Raji (cell line): ENCODE data around the gene MAP2K5.

Experiments used
- POLR2A ChIP-seq: IDR thresholded peaks from 2 replicates; pipeline ENCODE4 v1.6.1; 2011; ENCODE audit warnings: low read depth, low read length, control low read depth; ENCODE audit not compliant: insufficient read depth

MAP2K5 gene

DNA sequence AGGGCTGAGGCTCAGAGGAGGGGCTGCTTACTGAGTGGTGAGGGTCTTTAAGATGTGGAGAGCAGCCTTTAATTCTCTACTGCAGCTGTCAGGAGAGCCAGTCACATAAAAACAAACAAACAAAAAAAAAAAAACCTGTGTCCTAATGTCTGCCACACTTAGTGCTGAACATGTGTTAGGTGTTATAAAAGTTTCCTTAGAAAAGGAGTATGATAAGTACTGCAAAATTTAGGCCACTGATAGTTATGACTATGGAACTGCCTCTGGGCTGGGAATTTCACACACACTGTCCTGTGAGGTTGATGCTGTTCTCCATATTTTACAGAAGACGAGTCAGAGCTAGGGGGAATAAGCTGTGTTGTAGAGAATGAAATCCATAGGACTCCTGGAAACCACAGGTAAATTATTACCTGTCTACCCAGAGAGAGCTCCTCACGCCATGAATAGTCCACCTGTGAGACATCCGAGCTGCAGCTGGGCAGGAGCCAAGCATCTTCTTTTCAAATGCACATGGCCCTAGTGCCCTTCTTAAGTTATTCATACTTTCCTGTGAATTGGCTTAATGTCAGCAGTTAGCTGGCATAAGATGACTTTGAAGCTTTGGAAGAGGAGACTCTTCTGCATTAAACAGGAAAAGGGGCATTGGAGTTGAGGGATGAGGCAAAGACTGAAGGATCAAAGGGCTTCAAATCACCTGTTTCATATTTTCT, 248.3 kb downstream of the MAP2K5 start:
- TF ChIP-seq POLR2A = no peak

DNA sequence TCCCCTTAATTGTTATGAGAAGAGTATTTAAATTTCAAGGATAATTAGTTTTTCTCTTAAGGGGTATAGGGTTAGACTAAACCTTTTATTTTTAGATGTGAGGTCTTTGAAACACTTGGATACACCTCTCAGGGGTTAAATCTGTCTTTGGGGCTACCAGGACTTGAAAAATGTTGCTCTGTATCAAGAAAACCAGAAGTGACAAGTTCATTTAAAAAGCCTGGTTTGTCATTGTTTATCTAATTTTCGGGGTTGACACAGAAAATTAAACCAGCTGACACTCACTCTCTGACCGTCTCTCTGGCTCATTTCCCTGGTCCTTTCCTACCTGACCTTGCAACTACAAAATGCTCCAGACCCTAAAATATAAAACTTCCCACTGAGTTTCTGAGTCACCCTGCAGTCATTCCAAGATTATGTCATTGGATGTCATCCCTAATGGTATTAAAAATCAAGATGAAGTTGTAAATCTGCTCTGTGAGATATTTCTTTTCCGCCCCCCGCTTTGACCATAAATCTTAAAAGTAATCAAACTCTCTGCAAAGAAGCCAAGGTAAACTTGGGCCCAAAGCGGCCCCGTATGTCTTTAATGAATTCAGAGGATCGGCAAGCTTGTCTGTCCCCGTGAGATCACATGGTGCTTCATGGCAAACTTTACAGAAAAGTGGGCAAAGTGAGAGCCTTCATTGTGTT, 249.9 kb downstream of the MAP2K5 start:
- no peak for TF ChIP-seq POLR2A

DNA sequence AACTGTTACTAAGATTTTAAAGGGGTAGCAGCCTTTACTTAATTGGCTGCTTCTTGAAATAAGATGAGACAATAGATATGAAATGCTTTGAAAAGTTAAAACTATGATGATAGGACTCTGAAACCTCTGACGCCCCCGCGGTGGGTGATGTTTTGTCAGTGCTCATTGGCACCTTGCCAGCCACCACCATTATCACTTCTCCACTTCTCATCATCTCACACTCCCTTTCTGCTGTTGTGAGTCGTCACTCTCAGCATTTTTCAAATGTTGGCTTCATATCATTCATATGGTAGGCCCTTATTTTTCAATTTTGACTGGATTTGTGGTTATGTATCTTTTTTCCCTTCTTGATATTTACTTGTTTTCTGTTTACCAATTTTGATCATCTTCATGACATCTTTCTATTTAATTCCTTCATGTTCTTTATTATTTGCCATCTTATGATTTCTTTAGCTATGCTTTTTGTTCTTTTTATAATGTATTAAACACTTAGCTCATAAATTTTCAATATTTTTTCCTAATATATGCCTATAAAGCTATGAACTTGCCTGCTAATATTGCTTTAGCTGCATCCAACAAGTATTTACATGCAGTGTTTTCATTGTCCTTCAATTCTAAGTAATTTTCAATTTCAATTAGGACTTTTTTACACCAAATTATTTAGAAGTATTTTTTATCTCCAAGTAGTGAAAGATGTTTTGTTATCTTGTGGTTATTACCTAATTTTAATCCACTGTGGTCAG, 252.5 kb downstream of the MAP2K5 start:
- no peak for TF ChIP-seq POLR2A

DNA sequence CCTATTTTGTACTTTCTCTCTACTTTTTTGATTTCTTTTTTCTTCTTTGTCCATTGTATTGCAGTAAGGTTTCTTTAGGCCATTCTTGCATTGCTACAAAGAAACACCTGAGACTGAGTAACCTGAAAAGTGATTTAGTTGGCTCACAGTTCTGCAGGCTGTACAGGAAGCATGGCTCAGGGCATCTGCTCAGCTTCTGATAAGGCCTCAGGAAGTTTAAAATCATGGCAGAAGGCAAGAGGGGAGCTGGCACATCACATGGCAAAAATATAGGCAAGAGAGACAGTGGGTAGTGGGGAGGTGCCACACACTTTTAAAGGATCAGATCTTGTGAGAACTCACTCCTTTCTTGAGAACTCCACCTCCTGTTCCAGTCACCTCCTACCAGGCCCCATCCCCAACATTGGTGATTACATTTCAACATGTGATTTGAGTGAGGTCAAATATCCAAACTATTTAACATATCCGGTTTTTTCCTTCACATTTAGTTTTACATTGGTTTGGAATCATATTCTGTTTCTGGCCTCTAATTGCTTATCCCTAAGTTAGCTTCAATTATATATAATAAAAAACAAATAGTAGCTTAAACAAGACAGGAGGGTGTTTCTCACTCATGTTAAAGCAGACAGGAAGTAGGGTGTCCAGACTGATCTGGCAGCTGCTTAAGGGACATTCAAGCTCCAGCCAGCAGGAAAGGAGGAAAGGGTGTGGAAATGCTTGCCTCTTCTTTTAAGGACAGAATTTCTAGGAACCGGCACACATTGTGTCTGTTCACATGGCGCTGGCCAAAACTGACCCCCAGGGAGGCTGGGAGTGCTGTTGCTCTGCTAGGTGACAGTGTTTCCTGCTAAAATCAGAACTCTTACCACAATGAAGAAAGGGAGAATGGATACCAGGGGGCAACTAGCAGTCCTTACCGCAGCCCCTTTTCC, 254.0 kb downstream of the MAP2K5 start:
- TF ChIP-seq POLR2A = no peak

DNA sequence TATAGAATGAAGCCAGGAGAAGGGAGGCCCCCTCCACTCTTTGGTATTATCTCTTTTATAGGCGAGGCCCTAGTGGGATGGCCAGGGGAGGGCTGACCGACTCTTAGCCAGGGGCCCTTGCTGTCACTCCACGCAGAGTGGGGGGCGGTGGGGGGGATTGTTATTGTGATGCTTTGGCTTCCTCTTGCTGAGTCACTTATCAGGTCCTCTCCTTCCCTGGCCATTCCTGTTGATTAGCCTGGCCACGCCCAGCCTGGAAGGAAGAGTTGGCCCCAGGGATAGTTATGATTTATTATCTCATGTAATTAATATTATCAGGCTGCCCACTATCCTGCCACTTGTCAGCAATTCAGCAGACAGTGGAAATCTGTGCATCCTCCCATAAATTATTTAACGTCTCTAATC, 257.3 kb downstream of the MAP2K5 start:
- TF ChIP-seq POLR2A = no peak

DNA sequence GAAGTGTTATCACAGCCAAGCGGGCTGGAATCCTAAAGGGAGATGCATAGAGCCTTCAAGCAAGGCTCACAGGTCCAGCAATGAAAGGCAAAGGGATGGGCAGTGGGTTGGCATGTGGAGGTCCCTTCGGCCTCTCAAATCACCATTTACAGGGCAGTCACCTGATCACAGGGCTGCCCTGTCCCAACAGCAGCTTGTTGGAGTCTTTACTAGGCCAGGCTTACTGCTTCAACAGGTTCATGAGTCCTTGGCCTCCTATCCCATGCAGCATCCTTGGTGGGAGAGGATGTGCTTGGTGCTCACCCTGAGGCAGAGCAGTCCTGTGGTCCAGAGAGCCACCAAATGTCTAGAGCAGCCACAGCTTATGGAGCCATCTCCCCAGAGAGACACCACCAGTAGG, 258.6 kb downstream of the MAP2K5 start:
- TF ChIP-seq POLR2A = no peak

DNA sequence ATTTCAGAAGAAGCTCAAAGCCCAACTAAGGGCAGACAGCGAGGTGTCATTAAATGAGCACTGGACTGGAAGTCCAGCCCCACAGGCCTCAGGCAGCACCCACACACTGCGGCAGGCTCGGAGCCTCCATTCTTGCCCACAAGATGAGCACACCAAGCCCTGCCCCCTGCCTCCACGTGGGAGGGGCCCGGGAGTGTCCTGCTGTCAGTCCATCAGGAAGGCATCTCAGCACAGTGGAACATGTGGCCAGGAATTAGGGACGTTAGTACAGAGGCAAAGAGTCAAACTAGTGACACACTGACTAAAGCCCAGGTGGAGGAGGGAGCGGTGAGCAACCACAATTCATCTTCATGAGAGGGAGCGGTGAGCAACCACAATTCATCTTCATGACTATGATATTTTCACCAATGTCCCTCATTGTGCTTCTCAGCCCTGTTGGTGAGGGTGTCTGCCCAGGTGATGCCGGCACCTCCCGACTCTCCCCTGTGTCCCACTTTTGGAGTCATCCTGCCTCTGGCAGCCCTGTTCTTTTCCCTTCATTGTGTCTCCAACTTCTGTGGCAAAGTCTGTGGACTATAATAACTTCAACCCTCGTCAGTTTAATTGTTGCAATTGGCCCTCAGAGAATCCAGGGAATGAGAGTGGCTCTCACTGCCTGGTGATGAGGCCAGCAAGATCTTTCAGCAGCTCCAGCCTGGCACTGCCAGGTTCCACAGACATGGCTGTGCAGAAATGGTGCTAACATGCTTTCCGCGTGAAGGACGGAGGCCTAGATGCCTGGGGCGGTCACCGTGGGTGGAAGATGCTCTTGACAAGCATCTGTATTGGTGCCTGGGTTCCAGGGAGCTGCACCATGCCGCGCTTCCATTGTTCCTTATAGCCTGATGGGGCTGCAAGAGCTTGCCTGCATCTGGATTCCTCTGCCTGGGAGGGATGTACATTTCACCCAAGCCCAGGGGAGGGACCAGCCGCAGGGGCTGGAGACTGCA, 259.7 kb downstream of the MAP2K5 start:
- TF ChIP-seq POLR2A = no peak

DNA sequence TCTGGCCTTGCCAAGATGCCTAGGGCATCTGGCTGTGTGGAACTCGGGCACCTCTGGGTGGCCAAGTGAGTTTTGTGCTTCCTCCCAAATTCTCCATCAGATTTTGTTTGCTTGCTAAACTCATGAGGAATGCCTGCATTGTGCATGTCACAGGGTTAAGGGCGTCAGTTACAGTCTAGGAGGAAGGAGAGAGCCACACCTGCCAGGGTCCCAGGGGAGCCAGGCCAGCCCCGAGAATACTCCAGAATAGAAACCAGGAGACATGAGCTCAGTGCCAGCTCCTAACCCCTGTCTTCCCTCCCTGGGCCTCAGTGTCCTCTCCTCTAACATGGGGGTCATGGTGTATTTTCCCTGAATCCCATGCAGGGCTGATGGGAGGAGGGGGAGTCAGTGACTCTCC, 260.8 kb downstream of the MAP2K5 start:
- TF ChIP-seq POLR2A = no peak

DNA sequence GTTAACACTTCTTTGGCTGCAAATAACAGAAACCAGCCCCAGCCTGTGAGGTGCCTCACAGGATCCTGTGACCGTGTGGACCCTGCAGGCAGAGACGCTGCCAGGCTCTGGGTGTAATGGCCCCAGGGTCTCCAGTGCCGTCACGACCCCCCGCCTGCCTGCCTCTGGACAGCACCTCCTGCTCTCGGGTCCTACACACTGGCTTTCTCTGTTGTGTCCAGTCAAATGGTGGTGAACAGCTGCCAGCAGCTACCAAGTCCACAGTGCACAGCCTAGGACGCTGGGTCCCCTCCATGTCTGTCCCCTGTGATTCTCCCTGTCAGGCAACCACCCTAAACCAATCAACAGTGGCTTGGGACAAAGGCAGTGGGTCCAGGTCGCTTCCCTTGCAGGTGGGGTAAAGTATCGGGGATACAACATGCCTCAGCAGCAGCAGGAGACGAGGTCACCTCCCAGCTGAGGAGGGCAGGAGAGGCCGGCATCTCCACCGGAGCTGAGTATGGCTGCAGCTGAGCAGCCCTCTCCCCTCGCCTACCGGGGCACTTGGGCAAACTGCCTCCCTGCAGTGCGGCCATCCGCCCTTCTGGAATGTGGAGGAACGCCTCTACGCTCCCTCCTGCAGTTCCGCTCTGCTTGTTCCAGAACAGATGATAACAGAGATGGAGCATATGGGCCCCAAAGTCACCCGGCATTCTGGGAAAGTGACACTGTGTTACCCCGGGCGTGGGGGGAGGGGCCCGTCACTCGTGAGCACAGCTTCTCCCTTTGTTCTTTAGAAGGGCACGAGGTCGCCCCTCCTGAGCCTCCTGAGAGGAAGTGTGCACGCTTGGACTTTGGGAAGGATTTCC, 261.7 kb downstream of the MAP2K5 start:
- TF ChIP-seq POLR2A = no peak

DNA sequence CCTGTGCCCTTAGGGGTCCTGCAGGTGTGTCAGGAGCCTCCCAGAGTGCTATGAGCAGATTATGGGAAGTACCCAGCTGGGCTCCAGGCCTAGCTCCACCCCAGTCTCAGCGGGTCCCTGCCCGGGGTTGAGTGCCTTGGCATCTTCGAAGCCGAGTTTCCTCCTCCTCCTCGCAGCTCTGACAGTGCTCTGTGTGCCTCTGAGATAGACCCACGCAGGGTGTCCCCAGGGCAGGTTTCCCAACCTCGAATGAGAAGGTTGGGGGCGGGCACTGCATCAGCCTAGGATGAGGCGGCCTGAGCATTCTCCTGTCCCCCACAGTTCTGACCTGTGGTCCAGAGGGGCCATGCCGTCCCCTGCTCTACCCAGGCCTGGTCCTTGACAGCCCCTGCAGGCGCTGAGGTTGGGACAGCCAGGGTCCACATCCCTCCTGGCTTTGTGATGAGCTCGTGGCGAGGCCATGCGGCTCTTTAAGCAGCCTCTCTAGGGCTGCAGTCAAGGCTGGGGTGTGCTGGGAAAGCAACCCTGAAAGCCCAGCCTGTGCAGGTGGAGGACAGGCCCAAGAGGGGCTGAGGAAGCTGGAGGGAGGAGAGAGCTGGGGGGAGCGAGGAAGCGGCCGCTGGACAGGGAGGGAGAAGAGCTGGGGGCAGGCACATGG, 262.6 kb downstream of the MAP2K5 start:
- no peak for TF ChIP-seq POLR2A

DNA sequence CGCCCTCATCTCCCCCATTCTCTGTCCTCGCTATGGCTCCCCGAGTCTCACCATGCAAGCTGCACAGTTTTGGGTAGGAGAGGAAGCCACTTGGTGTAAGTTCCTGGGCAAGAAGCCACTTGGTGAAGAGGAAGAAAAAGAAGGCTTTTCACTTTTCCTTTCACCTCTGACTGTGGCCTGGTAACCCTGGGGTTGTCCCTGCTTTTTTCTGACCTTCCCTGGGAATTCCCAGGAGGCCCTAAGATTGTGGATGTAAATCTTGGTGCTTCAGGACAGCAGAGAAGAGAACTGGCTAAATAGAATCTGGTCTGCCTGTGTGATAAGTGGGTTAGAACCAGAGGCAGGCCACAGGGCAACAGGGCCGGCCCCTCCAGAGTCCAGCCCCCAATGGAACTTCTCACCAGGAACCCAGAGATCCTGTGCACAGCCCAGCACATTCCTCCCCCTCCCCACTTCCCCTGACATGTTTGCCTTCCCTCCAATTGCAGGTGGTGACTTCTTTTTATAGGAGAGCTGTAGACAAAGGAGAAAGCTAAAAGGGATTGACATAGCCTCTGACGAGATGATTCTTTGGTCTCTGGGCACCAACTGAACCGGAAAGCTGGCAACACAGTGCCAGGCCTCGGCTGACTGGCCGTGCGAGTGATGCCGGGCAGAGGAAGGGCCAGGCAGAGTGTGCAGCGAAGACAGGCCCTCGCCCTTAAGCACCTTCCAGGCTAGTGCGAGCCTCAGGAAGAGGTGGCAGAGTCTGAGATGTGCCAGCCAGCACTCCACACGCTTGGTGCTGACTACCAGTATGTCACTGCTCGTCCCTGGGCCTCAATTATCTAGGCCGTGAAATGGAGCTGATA, 263.4 kb downstream of the MAP2K5 start:
- TF ChIP-seq POLR2A = no peak

DNA sequence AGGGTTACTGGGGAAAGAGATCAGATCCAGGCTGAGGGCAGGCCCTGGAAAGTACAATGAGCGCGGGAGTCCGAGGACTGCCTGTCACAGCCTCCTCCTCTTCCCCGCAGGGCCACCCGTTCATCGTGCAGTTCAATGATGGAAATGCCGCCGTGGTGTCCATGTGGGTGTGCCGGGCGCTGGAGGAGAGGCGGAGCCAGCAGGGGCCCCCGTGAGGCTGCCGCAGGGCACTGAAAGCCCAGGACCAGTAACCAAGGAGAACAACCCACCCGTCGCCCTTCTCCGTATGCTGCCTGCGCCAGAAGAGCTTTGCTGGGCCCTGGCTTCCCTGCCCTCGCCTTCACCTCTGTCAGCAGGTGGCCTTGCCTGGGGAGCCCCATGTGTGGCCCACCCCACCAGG, 264.0 kb downstream of the MAP2K5 start:
- TF ChIP-seq POLR2A = no peak
